PFSK-1 (cell line): ENCODE results near the gene PADI2.

Experiments
- FOXP2 ChIP-seq: optimal IDR thresholded peaks from 2 replicates; pipeline ENCODE3; 2011; ENCODE audit warnings: borderline replicate concordance, control low read depth, inconsistent platforms; ENCODE audit not compliant: insufficient read depth; ENCODE audit errors: extremely low read length, extremely low read depth
- POLR2AphosphoS5 ChIP-seq: IDR thresholded peaks from 2 replicates; pipeline ENCODE4 v1.6.1; 2012; ENCODE audit warnings: low read depth, mild to moderate bottlenecking, control low read depth, low read length, moderate library complexity
- SIN3A ChIP-seq: IDR thresholded peaks from 2 replicates; pipeline ENCODE4 v1.6.1; 2012; ENCODE audit warnings: mild to moderate bottlenecking, low read length, moderate library complexity, borderline replicate concordance; ENCODE audit not compliant: insufficient read depth
- TAF1 ChIP-seq: IDR thresholded peaks from 2 replicates; pipeline ENCODE4 v1.6.1; 2012; ENCODE audit warnings: low read length, control low read depth, borderline replicate concordance; ENCODE audit not compliant: insufficient read depth
- TF ChIP-seq, protein P1 (sequence below), 2 experiments: IDR thresholded peaks; 2 replicates each; pipeline versions ENCODE4 v1.6.1 to v1.8.0; 2011 to 2012; ENCODE audit warnings: low read depth in 2 of 2, low read length in 2 of 2, control low read depth in 1 of 2, inconsistent platforms in 1 of 2, mild to moderate bottlenecking in 1 of 2, moderate library complexity in 1 of 2; ENCODE audit not compliant: insufficient read depth in 1 of 2

Gene PADI2

GRCh38 chr1:17116643-17117042 is 2.6 kb downstream of the PADI2 start:
- TF ChIP-seq, protein P1, sequence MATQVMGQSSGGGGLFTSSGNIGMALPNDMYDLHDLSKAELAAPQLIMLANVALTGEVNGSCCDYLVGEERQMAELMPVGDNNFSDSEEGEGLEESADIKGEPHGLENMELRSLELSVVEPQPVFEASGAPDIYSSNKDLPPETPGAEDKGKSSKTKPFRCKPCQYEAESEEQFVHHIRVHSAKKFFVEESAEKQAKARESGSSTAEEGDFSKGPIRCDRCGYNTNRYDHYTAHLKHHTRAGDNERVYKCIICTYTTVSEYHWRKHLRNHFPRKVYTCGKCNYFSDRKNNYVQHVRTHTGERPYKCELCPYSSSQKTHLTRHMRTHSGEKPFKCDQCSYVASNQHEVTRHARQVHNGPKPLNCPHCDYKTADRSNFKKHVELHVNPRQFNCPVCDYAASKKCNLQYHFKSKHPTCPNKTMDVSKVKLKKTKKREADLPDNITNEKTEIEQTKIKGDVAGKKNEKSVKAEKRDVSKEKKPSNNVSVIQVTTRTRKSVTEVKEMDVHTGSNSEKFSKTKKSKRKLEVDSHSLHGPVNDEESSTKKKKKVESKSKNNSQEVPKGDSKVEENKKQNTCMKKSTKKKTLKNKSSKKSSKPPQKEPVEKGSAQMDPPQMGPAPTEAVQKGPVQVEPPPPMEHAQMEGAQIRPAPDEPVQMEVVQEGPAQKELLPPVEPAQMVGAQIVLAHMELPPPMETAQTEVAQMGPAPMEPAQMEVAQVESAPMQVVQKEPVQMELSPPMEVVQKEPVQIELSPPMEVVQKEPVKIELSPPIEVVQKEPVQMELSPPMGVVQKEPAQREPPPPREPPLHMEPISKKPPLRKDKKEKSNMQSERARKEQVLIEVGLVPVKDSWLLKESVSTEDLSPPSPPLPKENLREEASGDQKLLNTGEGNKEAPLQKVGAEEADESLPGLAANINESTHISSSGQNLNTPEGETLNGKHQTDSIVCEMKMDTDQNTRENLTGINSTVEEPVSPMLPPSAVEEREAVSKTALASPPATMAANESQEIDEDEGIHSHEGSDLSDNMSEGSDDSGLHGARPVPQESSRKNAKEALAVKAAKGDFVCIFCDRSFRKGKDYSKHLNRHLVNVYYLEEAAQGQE (IDR thresholded peaks at IDR 0.05; ENCODE audit: insufficient read depth in 1 of 2, low read depth in 2 of 2, low read length in 2 of 2): no peak
- no peak for TF ChIP-seq FOXP2
- no peak for TF ChIP-seq TAF1
- TF ChIP-seq POLR2AphosphoS5: no peak

DNA sequence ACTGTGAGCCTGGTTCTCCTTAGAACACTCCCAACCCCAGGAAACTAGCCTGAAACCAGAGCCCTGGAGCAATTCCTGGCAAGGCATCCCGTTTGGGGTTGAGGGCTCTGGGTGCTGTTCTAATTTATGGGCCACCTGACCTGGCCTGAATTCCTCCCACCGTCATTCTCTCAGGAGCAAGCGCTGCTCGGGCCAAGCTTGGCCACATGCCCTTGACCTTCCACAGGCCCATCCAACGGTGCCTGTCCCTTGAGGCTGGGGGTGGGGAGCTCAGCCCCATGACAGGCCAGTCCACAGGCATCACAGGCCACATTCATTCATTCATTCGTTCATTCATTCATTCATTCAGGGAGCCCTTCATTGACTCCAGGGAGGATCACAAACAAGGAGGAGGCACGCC is 5.3 kb downstream of the PADI2 start:
- TF ChIP-seq TAF1: no peak
- no peak for TF ChIP-seq FOXP2
- TF ChIP-seq, protein P1 (IDR thresholded peaks at IDR 0.05; ENCODE audit: insufficient read depth in 1 of 2, low read depth in 2 of 2, low read length in 2 of 2): no peak
- no peak for TF ChIP-seq SIN3A
- TF ChIP-seq POLR2AphosphoS5: no peak

DNA sequence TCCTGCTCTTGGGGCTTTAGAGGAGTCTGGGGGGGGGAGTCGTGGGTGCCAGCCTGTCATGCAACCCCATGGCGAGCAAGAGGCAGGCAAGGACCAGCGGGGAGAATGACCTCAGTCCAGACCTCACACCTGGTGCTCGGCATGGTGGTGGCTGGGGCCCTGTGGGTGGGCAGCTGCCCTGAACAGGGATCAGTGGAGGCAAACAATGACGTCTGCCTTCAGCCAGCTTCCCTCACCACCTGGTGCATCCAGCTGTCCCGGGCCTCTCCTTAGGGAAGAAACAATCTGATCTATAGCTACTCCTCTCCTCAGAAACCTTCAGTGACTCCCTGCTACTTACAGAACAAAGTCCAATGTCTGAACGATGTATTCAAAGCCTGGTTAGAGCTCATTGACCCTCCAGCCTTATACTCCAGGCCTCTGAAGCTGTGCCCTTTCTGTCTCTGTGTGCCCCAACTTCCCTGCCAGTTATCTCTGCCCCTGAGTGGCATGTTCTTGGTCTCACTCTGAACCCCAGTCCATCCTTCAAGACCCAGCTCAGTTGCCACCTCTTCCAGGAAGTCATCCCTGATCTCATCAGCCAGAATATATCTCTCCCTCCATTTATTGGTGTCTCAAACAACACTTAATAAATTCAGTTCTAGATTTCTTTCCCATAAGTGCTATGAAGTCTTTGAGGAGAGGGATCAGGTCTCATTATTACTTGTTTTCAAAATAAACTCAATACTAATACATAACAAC is 6.6 kb downstream of the PADI2 start:
- no peak for TF ChIP-seq TAF1
- TF ChIP-seq FOXP2: no peak
- no peak for TF ChIP-seq POLR2AphosphoS5
- TF ChIP-seq SIN3A: no peak
- TF ChIP-seq, protein P1 (IDR thresholded peaks at IDR 0.05; ENCODE audit: insufficient read depth in 1 of 2, low read depth in 2 of 2, low read length in 2 of 2): no peak

DNA sequence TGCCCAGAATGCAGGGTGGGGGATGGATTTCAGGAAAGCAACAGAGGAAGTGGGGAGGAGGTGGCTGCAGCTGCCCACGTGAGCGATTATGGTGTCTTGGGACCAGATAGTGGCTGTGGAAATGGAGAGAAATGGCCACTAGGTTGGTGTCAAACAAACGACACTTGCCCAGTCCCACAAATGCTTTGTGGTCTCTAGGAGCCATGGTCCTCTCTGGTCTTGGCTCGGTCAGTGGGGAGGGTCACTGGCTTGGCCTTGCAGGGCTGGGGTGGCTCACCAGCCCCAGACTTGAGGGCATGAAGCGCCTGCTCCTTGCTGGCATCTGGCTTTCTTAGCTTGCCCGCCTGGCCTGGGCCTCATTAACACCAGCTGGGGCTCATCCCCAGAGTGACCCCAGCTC is 7.2 kb downstream of the PADI2 start:
- no peak for TF ChIP-seq FOXP2
- TF ChIP-seq POLR2AphosphoS5: no peak
- TF ChIP-seq, protein P1 (IDR thresholded peaks at IDR 0.05; ENCODE audit: insufficient read depth in 1 of 2, low read depth in 2 of 2, low read length in 2 of 2): no peak
- TF ChIP-seq TAF1: no peak
- TF ChIP-seq SIN3A: no peak

GRCh38 chr1:17110555-17110926 is 8.7 kb downstream of the PADI2 start:
- no peak for TF ChIP-seq SIN3A
- TF ChIP-seq, protein P1 (IDR thresholded peaks at IDR 0.05; ENCODE audit: insufficient read depth in 1 of 2, low read depth in 2 of 2, low read length in 2 of 2): no peak
- no peak for TF ChIP-seq FOXP2
- no peak for TF ChIP-seq POLR2AphosphoS5
- no peak for TF ChIP-seq TAF1
